HG03520 (cell line): ENCODE measurements around the gene FXYD7.
"Not testable (repeated sequence)": the region's sequence is repeated elsewhere in the genome, so short reads cannot be mapped to it uniquely, and the experiment has no call there.

Source experiments
- ATAC-seq: cut with Tn5 transposase; IDR thresholded peaks from one replicate; pipeline ENCODE4 v1.9.1; 2021; ENCODE audit warnings: mild to moderate bottlenecking, moderate library complexity; ENCODE audit not compliant: unreplicated experiment

FXYD7 gene

GRCh38 chr19:35125749-35126623, 17.1 kb upstream of the FXYD7 start:
- ATAC-seq: no peak

GRCh38 chr19:35126624-35126959, 16.5 kb upstream of the FXYD7 start:
- ATAC-seq: no peak

GRCh38 chr19:35127871-35128270, 15.2 kb upstream of the FXYD7 start:
- ATAC-seq: no peak

GRCh38 chr19:35128398-35129057, 14.5 kb upstream of the FXYD7 start:
- no peak for ATAC-seq

GRCh38 chr19:35129724-35130274, 13.3 kb upstream of the FXYD7 start:
- not testable (repeated sequence) for ATAC-seq

GRCh38 chr19:35130761-35131720, 12.0 kb upstream of the FXYD7 start:
- ATAC-seq: no peak

- no peak for ATAC-seq
Measured at GRCh38 chr19:35132254-35132653, 10.8 kb upstream of the FXYD7 start.

GRCh38 chr19:35133826-35134225, 9.2 kb upstream of the FXYD7 start:
- no peak for ATAC-seq

- no peak for ATAC-seq
Measured at GRCh38 chr19:35134601-35135242, 8.3 kb upstream of the FXYD7 start, which contains the start of gene LGI4. LGI4 (minus strand) TSS chr19:35135059; CDS start chr19:35134680, 379 bp downstream.

- ATAC-seq: no peak
Measured at GRCh38 chr19:35135389-35135909, 7.6 kb upstream of the FXYD7 start.

GRCh38 chr19:35136231-35136630, 6.8 kb upstream of the FXYD7 start:
- ATAC-seq: no peak

GRCh38 chr19:35136977-35137702, 5.9 kb upstream of the FXYD7 start:
- no peak for ATAC-seq

GRCh38 chr19:35138305-35138892, 4.7 kb upstream of the FXYD7 start, which contains the start of gene FXYD1:
FXYD1 (plus strand) TSS chr19:35138824; CDS start chr19:35140080, 1,256 bp downstream.
- no peak for ATAC-seq

- no peak for ATAC-seq
Measured at GRCh38 chr19:35140207-35140961, 2.7 kb upstream of the FXYD7 start.

- no peak for ATAC-seq
Measured at GRCh38 chr19:35140962-35141836, 1.9 kb upstream of the FXYD7 start.

GRCh38 chr19:35141837-35142605, 1.0 kb upstream of the FXYD7 start:
- no peak for ATAC-seq
